CD4-positive, CD25-positive, alpha-beta regulatory T cell (primary cell): ENCODE data around the gene PLXND1. TPM values are rescaled to one million over a fixed set of nuclear protein-coding genes. Genes with fewer than 3 reads are reported as not detected.

Source experiments
- ATAC-seq, 2 donors: fragments of 150-1000 bp; cut with Tn5 transposase; one replicate each; pipeline ENCODE4 v1.10.0; 2021; ENCODE audit warnings: low read depth in 2 of 2, moderate number of reproducible peaks in 2 of 2, moderate library complexity in 1 of 2
- DNase-seq, 3 donors: peaks; one replicate each; pipeline versions ENCODE4 v3.0.0 to v3.0.0-alpha.2; 2012 to 2022; ENCODE audit warnings: mixed read lengths in 1 of 3
- H3K27ac ChIP-seq: one replicate; pipeline ENCODE4 v1.7.0; 2013; ENCODE audit warnings: mild to moderate bottlenecking, low read length; ENCODE audit not compliant: insufficient read depth, poor library complexity, severe bottlenecking
- H3K27me3 ChIP-seq: one replicate; pipeline ENCODE4 v1.7.0; 2013; ENCODE audit warnings: low read length; ENCODE audit not compliant: control insufficient read depth, insufficient read depth
- H3K36me3 ChIP-seq: one replicate; pipeline ENCODE4 v1.7.0; 2013; ENCODE audit warnings: mild to moderate bottlenecking, low read length, moderate library complexity; ENCODE audit not compliant: control insufficient read depth, insufficient read depth
- H3K4me1 ChIP-seq: 2 replicates; pipeline ENCODE4 v1.7.0; 2013; ENCODE audit warnings: mild to moderate bottlenecking, low read length; ENCODE audit not compliant: insufficient read depth, control insufficient read depth, poor library complexity, severe bottlenecking
- H3K4me3 ChIP-seq: one replicate; pipeline ENCODE4 v1.7.0; 2013; ENCODE audit warnings: low read depth, mild to moderate bottlenecking, low read length, moderate library complexity
- H3K9me3 ChIP-seq, 2 experiments: 1 replicate in 1 of 2; 2 replicates in 1 of 2; pipeline ENCODE4 v1.7.0; 2013; ENCODE audit warnings: low read length in 2 of 2, mild to moderate bottlenecking in 1 of 2, moderate library complexity in 1 of 2; ENCODE audit not compliant: control insufficient read depth in 2 of 2
- H3K27ac Mint-ChIP-seq, 3 donors: one replicate each; pipeline ENCODE4 v1.8.0; 2020 to 2022; ENCODE audit warnings: mild to moderate bottlenecking in 3 of 3, mixed read lengths in 3 of 3, moderate library complexity in 2 of 3
- H3K27me3 Mint-ChIP-seq: one replicate; pipeline ENCODE4 v1.8.0; 2022; ENCODE audit warnings: mild to moderate bottlenecking, mixed read lengths
- H3K36me3 Mint-ChIP-seq: one replicate; pipeline ENCODE4 v1.8.0; 2020; ENCODE audit warnings: mixed read lengths
- H3K4me1 Mint-ChIP-seq, 4 donors: one replicate each; pipeline ENCODE4 v1.8.0; 2020 to 2022; ENCODE audit warnings: mixed read lengths in 4 of 4, mild to moderate bottlenecking in 1 of 4
- H3K4me3 Mint-ChIP-seq, 4 donors: one replicate each; pipeline ENCODE4 v1.8.0; 2020 to 2022; ENCODE audit warnings: mild to moderate bottlenecking in 4 of 4, mixed read lengths in 4 of 4, moderate library complexity in 3 of 4
- H3K9me3 Mint-ChIP-seq, 7 donors: one replicate each; pipeline ENCODE4 v1.8.0; 2020 to 2022; ENCODE audit warnings: mixed read lengths in 7 of 7, mild to moderate bottlenecking in 3 of 7, moderate library complexity in 2 of 7
- polyA plus RNA-seq, 4 donors: library from polyadenylated mRNA; unstranded; fragments of 300-500 nt; fragmentation: Illumina TruSeq; gene quantifications; one replicate each; pipeline ENCODE4 v1.2.3, GENCODE V29; 2021
- total RNA-seq: library from RNA; stranded (reverse); gene quantifications from one replicate; pipeline ENCODE4 v1.2.3, GENCODE V29; 2022

PLXND1 gene
- total and polyA plus RNA-seq, 5 donors from 2014 or later, result 0.48 to 11.3 (median 0.83) TPM; not detected in 1

- ATAC-seq, result peak; percentile 49 to 60
- H3K27ac Mint-ChIP-seq, result peak overlapping the region in 1 of 3 donors; percentile 42
Measured at GRCh38 chr3:129526121-129526900, 80.2 kb downstream of the PLXND1 start.

GRCh38 chr3:129525341-129525968 lies 81.0 kb downstream of the PLXND1 start:
- H3K27me3 ChIP-seq, result no peaks in the 10 kb centered on the region
- ATAC-seq (peak in 1 of 2 donors; percentile 43), DNase-seq (no peak)
- no peak overlapping the region for H3K4me3 ChIP-seq
- no peak overlapping the region for H3K27ac ChIP-seq
- Mint-ChIP-seq H3K27ac (peak overlapping the region in 1 of 3 donors; percentile 42), H3K9me3 (no peaks in the 10 kb centered on the region), H3K27me3 (no peaks in the 10 kb centered on the region), H3K36me3 (no peaks in the 10 kb centered on the region), H3K4me3 (no peak overlapping the region), H3K4me1 (no peaks in the 10 kb centered on the region)
- no peaks in the 10 kb centered on the region for H3K4me1 ChIP-seq
- H3K36me3 ChIP-seq, result no peaks in the 10 kb centered on the region
- H3K9me3 ChIP-seq, result no peaks in the 10 kb centered on the region

More at GRCh38 chr3:129526121-129526900, 80.2 kb downstream of the PLXND1 start:
- Histone ChIP-seq H3K27ac (no peak overlapping the region), H3K36me3 (no peaks in the 10 kb centered on the region), H3K27me3 (no peaks in the 10 kb centered on the region), H3K9me3 (no peaks in the 10 kb centered on the region), H3K4me3 (no peak overlapping the region), H3K4me1 (no peaks in the 10 kb centered on the region)
- Mint-ChIP-seq H3K36me3 (no peaks in the 10 kb centered on the region), H3K9me3 (no peaks in the 10 kb centered on the region), H3K27me3 (no peaks in the 10 kb centered on the region), H3K4me1 (no peaks in the 10 kb centered on the region), H3K4me3 (peak overlapping the region in 1 of 4 donors; percentile 48)
- DNase-seq, result no peak

GRCh38 chr3:129524081-129524480 lies 82.4 kb downstream of the PLXND1 start:
- DNase-seq, result no peak
- H3K27ac Mint-ChIP-seq, result no peak overlapping the region
- no peaks in the 10 kb centered on the region for H3K9me3 Mint-ChIP-seq

GRCh38 chr3:129522953-129523352 lies 83.5 kb downstream of the PLXND1 start:
- Mint-ChIP-seq H3K9me3 (no peaks in the 10 kb centered on the region), H3K27me3 (no peaks in the 10 kb centered on the region), H3K36me3 (no peaks in the 10 kb centered on the region), H3K27ac (no peak overlapping the region), H3K4me3 (no peak overlapping the region), H3K4me1 (no peaks in the 10 kb centered on the region)
- DNase-seq (no peak), ATAC-seq (no peak)
- no peaks in the 10 kb centered on the region for H3K27me3 ChIP-seq
- no peak overlapping the region for H3K4me3 ChIP-seq
- H3K4me1 ChIP-seq, result no peaks in the 10 kb centered on the region
- no peaks in the 10 kb centered on the region for H3K36me3 ChIP-seq
- H3K27ac ChIP-seq, result no peak overlapping the region
- H3K9me3 ChIP-seq, result no peaks in the 10 kb centered on the region

More at GRCh38 chr3:129524081-129524480, 82.4 kb downstream of the PLXND1 start:
- Histone ChIP-seq H3K27me3 (no peaks in the 10 kb centered on the region), H3K4me1 (no peaks in the 10 kb centered on the region), H3K4me3 (no peak overlapping the region), H3K27ac (no peak overlapping the region), H3K36me3 (no peaks in the 10 kb centered on the region), H3K9me3 (no peaks in the 10 kb centered on the region)
- no peak for ATAC-seq
- Mint-ChIP-seq H3K36me3 (no peaks in the 10 kb centered on the region), H3K4me3 (no peak overlapping the region), H3K4me1 (no peaks in the 10 kb centered on the region), H3K27me3 (no peaks in the 10 kb centered on the region)

- Mint-ChIP-seq H3K36me3 (peaks cover 9% of the 10 kb centered on the region), H3K4me3 (no peak overlapping the region), H3K27me3 (no peaks in the 10 kb centered on the region), H3K4me1 (no peaks in the 10 kb centered on the region), H3K9me3 (no peaks in the 10 kb centered on the region), H3K27ac (no peak overlapping the region)
- Histone ChIP-seq H3K9me3 (no peaks in the 10 kb centered on the region), H3K4me3 (no peak overlapping the region), H3K27ac (no peak overlapping the region), H3K27me3 (no peaks in the 10 kb centered on the region), H3K4me1 (no peaks in the 10 kb centered on the region), H3K36me3 (no peaks in the 10 kb centered on the region)
- ATAC-seq (no peak), DNase-seq (no peak)
Measured at GRCh38 chr3:129521611-129522010, 84.9 kb downstream of the PLXND1 start.

DNA sequence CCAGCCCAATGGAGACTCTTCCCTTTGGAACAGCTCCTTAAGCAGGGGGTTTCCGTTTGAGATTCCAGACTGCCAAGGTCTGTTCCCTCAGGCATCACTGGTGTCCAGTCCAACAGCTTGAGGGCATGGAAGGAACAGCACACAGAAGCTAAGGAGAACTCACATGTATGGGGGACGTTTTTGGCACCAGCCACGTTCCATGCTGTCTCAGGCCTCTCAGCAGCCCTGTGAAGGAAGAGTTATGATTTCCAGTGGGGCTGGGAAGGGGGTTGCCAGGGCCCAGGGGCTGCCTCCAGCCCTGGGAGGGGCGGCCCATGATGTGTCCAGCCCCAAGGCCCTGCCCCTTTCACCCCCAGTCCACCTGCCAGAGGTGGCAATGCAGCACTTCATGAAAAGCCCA lies 85.5 kb downstream of the PLXND1 start:
- Mint-ChIP-seq H3K27ac (no peak overlapping the region), H3K4me3 (no peak overlapping the region), H3K36me3 (peaks cover 14% of the 10 kb centered on the region), H3K27me3 (no peaks in the 10 kb centered on the region), H3K9me3 (no peaks in the 10 kb centered on the region), H3K4me1 (no peaks in the 10 kb centered on the region)
- H3K27ac ChIP-seq, result no peak overlapping the region
- no peaks in the 10 kb centered on the region for H3K27me3 ChIP-seq
- no peaks in the 10 kb centered on the region for H3K36me3 ChIP-seq
- no peaks in the 10 kb centered on the region for H3K4me1 ChIP-seq
- DNase-seq (no peak), ATAC-seq (no peak)
- H3K9me3 ChIP-seq, result no peaks in the 10 kb centered on the region
- H3K4me3 ChIP-seq, result no peak overlapping the region

GRCh38 chr3:129519896-129520715 lies 86.4 kb downstream of the PLXND1 start:
- ATAC-seq (no peak), DNase-seq (no peak)
- Mint-ChIP-seq H3K9me3 (no peaks in the 10 kb centered on the region), H3K4me3 (no peak overlapping the region), H3K4me1 (no peaks in the 10 kb centered on the region), H3K27ac (peak overlapping the region in 2 of 3 donors; percentile 17 to 39), H3K27me3 (no peaks in the 10 kb centered on the region), H3K36me3 (peaks cover 15% of the 10 kb centered on the region)
- H3K27me3 ChIP-seq, result no peaks in the 10 kb centered on the region
- no peaks in the 10 kb centered on the region for H3K9me3 ChIP-seq
- no peak overlapping the region for H3K27ac ChIP-seq
- no peaks in the 10 kb centered on the region for H3K36me3 ChIP-seq
- no peaks in the 10 kb centered on the region for H3K4me1 ChIP-seq
- H3K4me3 ChIP-seq, result no peak overlapping the region
